HCT116 (cell line): ENCODE results near the gene PPP1R3G. TPM values are rescaled to one million over a fixed set of nuclear protein-coding genes. Genes with fewer than 3 reads are reported as not detected.

Experiments used
- ATAC-seq: fragments of 200-7000 bp; cut with Tn5 transposase; 2 replicates; pipeline ENCODE4 v1.9.1; 2020; ENCODE audit warnings: mild to moderate bottlenecking, moderate library complexity
- BruUV-seq: library from RNA; stranded (reverse); fragments of 400-500 nt; replicated peaks from 2 replicates; lab custom pipeline; 2021; lab: Mats Ljungman, UMichigan
- CTCF ChIA-PET: fragments of 300-600 bp; sonication (Branson Sonifier 250); formaldehyde crosslinking; loops from one replicate; lab custom pipeline; 2021; ENCODE audit warnings: antibody characterized with exemption; lab: Charles Lee
- POLR2A ChIA-PET: fragments of 300-600, 350-600 bp; sonication (Branson Sonifier 250); formaldehyde crosslinking; loops from one replicate; lab custom pipeline; 2021; ENCODE audit warnings: antibody characterized with exemption; lab: Charles Lee
- RAD21 ChIA-PET, 2 experiments: fragments of 300-600 bp; sonication (Branson Sonifier 250); formaldehyde crosslinking; loops; one replicate each; lab custom pipeline; 2023; ENCODE audit warnings: low total read pairs in 2 of 2; ENCODE audit not compliant: uncharacterized antibody in 2 of 2, unreplicated experiment in 2 of 2, low non-redundant PET in 1 of 2; lab: Charles Lee
- DNase-seq: peaks from one replicate; pipeline ENCODE4 v3.0.0-alpha.2; 2010; ENCODE audit warnings: low read depth, low spot score
- H2AFZ ChIP-seq: fragments of 200-600 bp; shearing (Covaris generic), sonication (generic); 2 replicates; pipeline ENCODE4 v1.6.1; 2017; ENCODE audit warnings: low read depth, mixed run types, mixed read lengths, antibody characterized with exemption, low read length; ENCODE audit not compliant: poor library complexity, severe bottlenecking
- H3K27ac ChIP-seq: 2 replicates; pipeline ENCODE4 v1.5.1; 2012; ENCODE audit warnings: low read depth, low read length
- H3K27me3 ChIP-seq: fragments of 200-600 bp; sonication (generic); 2 replicates; pipeline ENCODE4 v1.6.1; 2016; ENCODE audit warnings: mixed run types, low read length, mixed read lengths; ENCODE audit not compliant: insufficient read depth
- H3K36me3 ChIP-seq, 2 experiments: fragments of 200-500 bp in 1 of 2; fragments of 200-600 bp in 1 of 2; sonication (Bioruptor generic) in 1 of 2; sonication (generic) in 1 of 2; 2 replicates each; pipeline versions ENCODE4 v1.5.1 to v1.6.1; 2014 to 2016; ENCODE audit warnings: low read length in 2 of 2, inconsistent platforms in 1 of 2, mixed read lengths in 1 of 2, mixed run types in 1 of 2; ENCODE audit not compliant: insufficient read depth in 2 of 2, control insufficient read depth in 1 of 2
- H3K4me1 ChIP-seq, 2 experiments: fragments of 200-600 bp in 1 of 2; sonication (generic) in 1 of 2; 2 replicates each; pipeline versions ENCODE4 v1.5.1 to v1.6.1; 2012 to 2017; ENCODE audit warnings: low read length in 2 of 2, inconsistent platforms in 1 of 2, mild to moderate bottlenecking in 1 of 2, mixed read lengths in 1 of 2, mixed run types in 1 of 2, moderate library complexity in 1 of 2; ENCODE audit not compliant: insufficient read depth in 2 of 2, control insufficient read depth in 1 of 2
- H3K4me2 ChIP-seq: fragments of 200-600 bp; sonication (generic); 2 replicates; pipeline ENCODE4 v1.6.1; 2017; ENCODE audit warnings: mixed run types, low read length, mixed read lengths
- H3K4me3 ChIP-seq, 2 experiments: fragments of 200-600 bp in 1 of 2; sonication (generic) in 1 of 2; replicated peaks in 1 of 2; 2 replicates each; pipeline ENCODE4 v1.5.1; 2011 to 2016; ENCODE audit warnings: low read length in 2 of 2, control low read depth in 1 of 2, low read depth in 1 of 2, mild to moderate bottlenecking in 1 of 2, mixed read lengths in 1 of 2, mixed run types in 1 of 2
- H3K79me2 ChIP-seq: fragments of 200-600 bp; sonication (generic); 2 replicates; pipeline ENCODE4 v1.6.1; 2017; ENCODE audit warnings: mild to moderate bottlenecking, mixed run types, low read length, moderate library complexity, mixed read lengths; ENCODE audit not compliant: insufficient read depth
- H3K9ac ChIP-seq: fragments of 200-600 bp; sonication (generic); 2 replicates; pipeline ENCODE4 v1.6.1; 2016; ENCODE audit warnings: low read length, mixed read lengths
- H3K9me2 ChIP-seq: fragments of 200-600 bp; sonication (generic), shearing (Covaris generic); 2 replicates; pipeline ENCODE4 v1.6.1; 2017; ENCODE audit warnings: mixed run types, mild to moderate bottlenecking, moderate library complexity; ENCODE audit not compliant: insufficient read depth
- H3K9me3 ChIP-seq, 2 experiments: fragments of 200-500 bp in 1 of 2; fragments of 200-600 bp in 1 of 2; sonication (Bioruptor generic) in 1 of 2; sonication (generic) in 1 of 2; 2 replicates each; pipeline ENCODE4 v1.6.1; 2014 to 2017; ENCODE audit warnings: low read length in 2 of 2, mixed read lengths in 2 of 2, inconsistent platforms in 1 of 2, low read depth in 1 of 2, mild to moderate bottlenecking in 1 of 2, mixed run types in 1 of 2, moderate library complexity in 1 of 2; ENCODE audit not compliant: control insufficient read depth in 1 of 2, insufficient read depth in 1 of 2
- H4K20me1 ChIP-seq: fragments of 200-600 bp; sonication (generic), shearing (Covaris generic); 2 replicates; pipeline ENCODE4 v1.6.1; 2017; ENCODE audit warnings: mixed run types, mild to moderate bottlenecking, moderate library complexity; ENCODE audit not compliant: insufficient read depth
- CBX3 ChIP-seq: IDR thresholded peaks from 2 replicates; pipeline ENCODE4 v1.6.1; 2012; ENCODE audit warnings: low read depth
- CEBPB ChIP-seq: IDR thresholded peaks from 2 replicates; pipeline ENCODE4 v1.6.1; 2012; ENCODE audit warnings: low read depth
- EGR1 ChIP-seq: IDR thresholded peaks from 2 replicates; pipeline ENCODE4 v1.6.1; 2012; ENCODE audit warnings: low read depth
- EZH2 ChIP-seq: fragments of 200-600 bp; sonication (generic); IDR thresholded peaks from 2 replicates; pipeline ENCODE4 v1.6.1; 2017; ENCODE audit warnings: antibody characterized with exemption, mixed run types
- EZH2phosphoT487 ChIP-seq: fragments of 200-600 bp; IDR thresholded peaks from 2 replicates; pipeline ENCODE4 v1.6.1; 2018; ENCODE audit warnings: antibody characterized with exemption, borderline replicate concordance
- FOSL1 ChIP-seq: IDR thresholded peaks from 2 replicates; pipeline ENCODE4 v1.6.1; 2012; ENCODE audit warnings: low read depth
- POLR2AphosphoS5 ChIP-seq: IDR thresholded peaks from 2 replicates; pipeline ENCODE4 v1.6.1; 2011; ENCODE audit warnings: mild to moderate bottlenecking, low read depth, low read length, moderate library complexity
- SIN3A ChIP-seq: IDR thresholded peaks from 2 replicates; pipeline ENCODE4 v1.6.1; 2012; ENCODE audit warnings: low read depth
- SP1 ChIP-seq: IDR thresholded peaks from 2 replicates; pipeline ENCODE4 v1.6.1; 2012; ENCODE audit warnings: low read depth
- SRF ChIP-seq: IDR thresholded peaks from 2 replicates; pipeline ENCODE4 v1.6.1; 2012; ENCODE audit warnings: low read depth
- TCF7L2 ChIP-seq: IDR thresholded peaks from 2 replicates; pipeline ENCODE4 v1.7.0; 2011; ENCODE audit warnings: borderline replicate concordance, inconsistent platforms; ENCODE audit not compliant: insufficient read depth, insufficient read length; ENCODE audit errors: extremely low read depth
- ZFX ChIP-seq: fragments of 450-650 bp; IDR thresholded peaks from 2 replicates; pipeline ENCODE4 v1.6.1; 2017
- ZNF274 ChIP-seq: fragments of 200-500 bp; sonication (Bioruptor generic); IDR thresholded peaks from 2 replicates; pipeline ENCODE4 v1.6.1; 2014; ENCODE audit warnings: mild to moderate bottlenecking, low read depth, low read length, inconsistent platforms
- intact Hi-C: fragments of 100-400 bp; cut with micrococcal nuclease; formaldehyde crosslinking; loops from 2 replicates; pipeline ENCODE4 v1.10.0; 2022
- total RNA-seq: library from RNA; stranded (reverse); gene quantifications from one replicate; pipeline ENCODE4 v1.2.1, GENCODE V29; 2021; ENCODE audit not compliant: unreplicated experiment
- TF ChIP-seq, protein P1 (sequence below): IDR thresholded peaks from 2 replicates; pipeline ENCODE4 v1.6.1; 2012
- TF ChIP-seq, protein P2 (sequence below): IDR thresholded peaks from 2 replicates; pipeline ENCODE4 v1.6.1; 2012; ENCODE audit warnings: low read depth

Gene PPP1R3G
- total RNA-seq, 1 experiment from 2014 or later = 0.27 TPM

DNA sequence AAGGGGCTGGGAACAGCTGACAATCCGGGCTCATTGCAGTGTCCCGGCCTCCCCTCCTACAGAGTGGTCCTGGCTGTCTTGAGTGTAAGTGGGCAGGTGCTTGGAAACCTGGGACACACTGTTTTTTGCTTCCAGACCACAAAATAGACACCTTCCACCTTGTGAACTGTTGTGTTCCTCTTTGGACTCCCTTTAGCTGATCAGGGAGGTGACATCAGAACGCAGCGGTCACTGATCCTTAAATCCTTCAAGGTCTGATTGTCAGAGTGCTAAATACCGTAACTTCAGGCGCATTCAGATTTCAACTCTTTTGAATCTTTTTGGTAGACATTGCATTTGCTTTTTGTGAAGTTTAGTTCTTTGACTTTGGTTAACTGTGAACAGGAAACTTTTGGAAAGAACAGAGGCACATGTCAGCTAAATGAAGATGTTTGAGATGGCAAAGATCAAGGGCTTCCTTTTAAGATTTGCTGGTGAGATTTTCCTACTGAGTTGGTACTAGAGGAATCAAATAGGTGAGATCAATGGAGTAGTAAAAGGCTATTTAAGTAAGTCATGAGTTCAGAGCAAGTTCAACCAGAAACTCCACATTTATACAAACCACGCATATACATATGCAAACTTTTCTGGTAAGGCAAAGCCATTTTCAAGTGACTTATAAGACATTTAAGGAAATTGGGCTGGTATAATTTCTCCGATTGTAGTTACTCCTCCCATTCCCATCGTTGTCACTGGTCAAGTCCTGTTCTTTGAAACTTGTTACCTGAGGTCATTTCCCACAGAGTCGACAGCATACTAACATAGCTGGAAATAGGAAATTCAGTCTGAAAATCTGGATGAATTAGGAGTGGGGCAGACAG lies 6.3 kb downstream of the PPP1R3G start:
- Histone ChIP-seq H3K27me3 (no peaks in the 10 kb centered on the region), H3K4me1 (no peaks in the 10 kb centered on the region), H3K9ac (no peak overlapping the region), H3K79me2 (no peaks in the 10 kb centered on the region), H2AFZ (no peak overlapping the region), H3K9me3 (no peaks in the 10 kb centered on the region), H3K36me3 (no peaks in the 10 kb centered on the region), H3K27ac (no peak overlapping the region), H3K4me3 (no peak overlapping the region), H3K4me2 (no peak overlapping the region), H4K20me1 (no peaks in the 10 kb centered on the region), H3K9me2 (no peaks in the 10 kb centered on the region)
- ChIA-PET RAD21 (no interaction called here), POLR2A (no interaction called here), CTCF (no interaction called here)
- TF ChIP-seq POLR2AphosphoS5 = no peak
- no peak for TF ChIP-seq FOSL1
- no peak for TF ChIP-seq SIN3A
- TF ChIP-seq, protein P1, sequence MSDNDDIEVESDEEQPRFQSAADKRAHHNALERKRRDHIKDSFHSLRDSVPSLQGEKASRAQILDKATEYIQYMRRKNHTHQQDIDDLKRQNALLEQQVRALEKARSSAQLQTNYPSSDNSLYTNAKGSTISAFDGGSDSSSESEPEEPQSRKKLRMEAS = no peak
- TF ChIP-seq TCF7L2 = no peak
- TF ChIP-seq, protein P2, sequence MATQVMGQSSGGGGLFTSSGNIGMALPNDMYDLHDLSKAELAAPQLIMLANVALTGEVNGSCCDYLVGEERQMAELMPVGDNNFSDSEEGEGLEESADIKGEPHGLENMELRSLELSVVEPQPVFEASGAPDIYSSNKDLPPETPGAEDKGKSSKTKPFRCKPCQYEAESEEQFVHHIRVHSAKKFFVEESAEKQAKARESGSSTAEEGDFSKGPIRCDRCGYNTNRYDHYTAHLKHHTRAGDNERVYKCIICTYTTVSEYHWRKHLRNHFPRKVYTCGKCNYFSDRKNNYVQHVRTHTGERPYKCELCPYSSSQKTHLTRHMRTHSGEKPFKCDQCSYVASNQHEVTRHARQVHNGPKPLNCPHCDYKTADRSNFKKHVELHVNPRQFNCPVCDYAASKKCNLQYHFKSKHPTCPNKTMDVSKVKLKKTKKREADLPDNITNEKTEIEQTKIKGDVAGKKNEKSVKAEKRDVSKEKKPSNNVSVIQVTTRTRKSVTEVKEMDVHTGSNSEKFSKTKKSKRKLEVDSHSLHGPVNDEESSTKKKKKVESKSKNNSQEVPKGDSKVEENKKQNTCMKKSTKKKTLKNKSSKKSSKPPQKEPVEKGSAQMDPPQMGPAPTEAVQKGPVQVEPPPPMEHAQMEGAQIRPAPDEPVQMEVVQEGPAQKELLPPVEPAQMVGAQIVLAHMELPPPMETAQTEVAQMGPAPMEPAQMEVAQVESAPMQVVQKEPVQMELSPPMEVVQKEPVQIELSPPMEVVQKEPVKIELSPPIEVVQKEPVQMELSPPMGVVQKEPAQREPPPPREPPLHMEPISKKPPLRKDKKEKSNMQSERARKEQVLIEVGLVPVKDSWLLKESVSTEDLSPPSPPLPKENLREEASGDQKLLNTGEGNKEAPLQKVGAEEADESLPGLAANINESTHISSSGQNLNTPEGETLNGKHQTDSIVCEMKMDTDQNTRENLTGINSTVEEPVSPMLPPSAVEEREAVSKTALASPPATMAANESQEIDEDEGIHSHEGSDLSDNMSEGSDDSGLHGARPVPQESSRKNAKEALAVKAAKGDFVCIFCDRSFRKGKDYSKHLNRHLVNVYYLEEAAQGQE = no peak
- TF ChIP-seq SP1 = no peak
- no peak for TF ChIP-seq EZH2phosphoT487
- TF ChIP-seq EGR1 = no peak
- no peak for TF ChIP-seq SRF
- TF ChIP-seq ZNF274 = no peak
- TF ChIP-seq ZFX = no peak
- no peak for TF ChIP-seq CEBPB
- no peak for TF ChIP-seq EZH2
- no peak for TF ChIP-seq CBX3
- BruUV-seq = no TSS peak
- DNase-seq (no peak), ATAC-seq (no peak)
- intact Hi-C loops = no loop called here
